ELR (cell line): Measurements from ENCODE around the gene ENTPD5.
"Not testable (repeated sequence)": the region's sequence is repeated elsewhere in the genome, so short reads cannot be mapped to it uniquely, and the experiment has no call there.

Experiments
- DNase-seq: peaks from one replicate; pipeline ENCODE4 v3.0.0-alpha.2; 2015; ENCODE audit warnings: low read depth

ENTPD5 gene

GRCh38 chr14:74018586-74019407 is at the start of gene ENTPD5, which contains the start of gene BBOF1:
TSS of gene ENTPD5 (minus strand) at chr14:74019288. CDS start at chr14:73988102, 31,186 bp downstream.
TSS of gene BBOF1 (plus strand) at chr14:74019349. CDS start at chr14:74019479, 130 bp downstream.
- DNase-seq = peak; percentile 91

DNA sequence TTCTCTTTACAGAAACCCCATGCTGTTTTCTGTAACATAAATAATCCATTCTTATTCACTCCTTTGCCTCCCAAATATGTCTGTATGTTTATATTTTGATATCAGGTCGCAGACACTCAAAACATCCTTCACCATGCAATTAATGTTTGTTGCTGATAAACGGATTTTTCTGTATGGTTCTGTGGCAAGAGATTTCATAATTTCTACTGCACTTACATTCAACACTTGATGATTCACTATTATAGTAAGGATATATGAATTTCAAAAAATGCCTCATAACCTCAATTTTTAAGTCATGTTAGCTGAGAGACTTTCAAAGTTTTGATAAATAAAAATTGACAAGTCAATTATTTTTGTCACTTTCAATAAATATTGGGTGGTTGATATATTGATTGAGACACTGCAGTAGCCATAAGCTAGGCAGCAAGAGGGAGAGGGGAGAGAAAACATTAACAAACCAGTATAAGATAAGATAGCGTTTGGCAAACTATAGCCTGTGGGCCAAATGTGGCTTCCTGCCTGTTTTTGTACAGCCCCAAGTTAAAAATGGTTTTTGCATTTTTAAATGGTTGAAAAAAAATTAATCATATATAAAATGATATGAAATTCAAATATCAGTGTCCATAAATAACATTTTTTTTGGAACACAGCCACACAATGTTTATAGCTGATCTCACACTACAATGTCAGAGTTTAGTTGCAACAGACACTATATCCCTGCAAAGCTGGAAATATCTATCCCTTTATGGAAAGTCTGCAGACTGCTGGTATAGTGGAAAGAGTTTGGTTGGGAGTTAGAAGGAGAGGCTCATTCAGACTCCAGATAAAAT is 46.9 kb upstream of the ENTPD5 start:
- DNase-seq = peak; percentile 76

DNA sequence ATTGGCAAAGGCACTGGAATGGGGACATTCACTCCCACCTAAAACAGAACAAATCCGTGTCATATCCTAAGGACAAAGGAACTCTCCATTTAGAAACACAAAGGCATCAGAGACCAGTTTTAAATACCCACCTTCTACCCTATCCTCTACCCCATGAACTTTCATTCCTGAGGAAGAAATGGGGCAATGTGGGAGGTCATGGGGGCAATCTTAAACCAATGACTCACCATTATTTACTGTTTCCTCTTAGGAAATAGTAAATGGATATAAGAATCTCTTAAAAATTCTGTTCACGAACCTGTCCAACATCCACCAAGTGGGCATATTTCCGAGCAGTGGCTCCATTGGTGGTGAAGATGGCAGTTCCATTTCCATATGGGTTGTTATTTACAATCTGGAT is 45.8 kb upstream of the ENTPD5 start:
- DNase-seq = peak; percentile 63

DNA sequence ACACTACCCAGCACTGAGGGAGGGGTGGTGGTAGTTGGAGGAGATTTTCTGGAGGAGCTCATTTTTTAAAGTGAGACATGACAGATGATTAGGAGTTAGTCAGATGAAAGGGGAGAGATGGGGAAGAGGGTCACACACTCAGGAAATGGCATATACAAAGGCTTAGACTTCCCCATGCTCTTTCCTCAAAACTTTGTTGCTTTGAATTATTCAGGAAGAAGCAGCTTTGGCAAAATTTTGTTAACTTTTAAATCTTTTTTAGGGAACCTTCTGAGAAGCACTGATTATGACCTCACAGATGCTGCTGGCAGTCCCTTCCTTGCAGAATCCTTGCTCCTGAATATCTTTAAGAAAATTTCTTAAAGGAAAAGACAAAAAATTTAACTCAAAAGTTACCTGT is 45.3 kb upstream of the ENTPD5 start:
- peak; percentile 47 for DNase-seq

- no peak for DNase-seq
Observed at GRCh38 chr14:74062809-74063150, 43.7 kb upstream of the ENTPD5 start.

GRCh38 chr14:74049876-74050495 is 30.9 kb upstream of the ENTPD5 start:
- no peak for DNase-seq

- DNase-seq = peak; percentile 47
Observed at GRCh38 chr14:74048281-74048680, 29.2 kb upstream of the ENTPD5 start.

DNA sequence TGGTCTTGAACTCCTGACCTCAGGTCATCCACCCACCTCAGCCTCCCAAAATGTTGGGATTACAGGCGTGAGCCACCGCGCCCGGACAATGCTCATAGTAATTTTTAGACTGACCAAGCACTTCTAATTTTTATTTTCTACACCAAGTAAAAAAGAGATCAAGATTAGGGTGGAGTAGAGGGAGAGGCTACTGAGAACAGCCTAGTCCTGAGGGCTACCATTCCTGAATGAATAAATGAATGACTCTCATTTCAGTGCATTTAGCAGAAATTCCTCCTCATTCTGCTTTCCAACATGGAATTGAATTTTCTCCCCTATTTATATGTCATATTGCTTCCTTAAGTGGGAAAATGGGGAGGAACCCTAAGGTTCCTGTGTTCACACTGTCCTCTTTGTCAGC is 26.4 kb upstream of the ENTPD5 start:
- no peak for DNase-seq

- DNase-seq = no peak
Observed at GRCh38 chr14:74042296-74042695, 23.2 kb upstream of the ENTPD5 start.

DNA sequence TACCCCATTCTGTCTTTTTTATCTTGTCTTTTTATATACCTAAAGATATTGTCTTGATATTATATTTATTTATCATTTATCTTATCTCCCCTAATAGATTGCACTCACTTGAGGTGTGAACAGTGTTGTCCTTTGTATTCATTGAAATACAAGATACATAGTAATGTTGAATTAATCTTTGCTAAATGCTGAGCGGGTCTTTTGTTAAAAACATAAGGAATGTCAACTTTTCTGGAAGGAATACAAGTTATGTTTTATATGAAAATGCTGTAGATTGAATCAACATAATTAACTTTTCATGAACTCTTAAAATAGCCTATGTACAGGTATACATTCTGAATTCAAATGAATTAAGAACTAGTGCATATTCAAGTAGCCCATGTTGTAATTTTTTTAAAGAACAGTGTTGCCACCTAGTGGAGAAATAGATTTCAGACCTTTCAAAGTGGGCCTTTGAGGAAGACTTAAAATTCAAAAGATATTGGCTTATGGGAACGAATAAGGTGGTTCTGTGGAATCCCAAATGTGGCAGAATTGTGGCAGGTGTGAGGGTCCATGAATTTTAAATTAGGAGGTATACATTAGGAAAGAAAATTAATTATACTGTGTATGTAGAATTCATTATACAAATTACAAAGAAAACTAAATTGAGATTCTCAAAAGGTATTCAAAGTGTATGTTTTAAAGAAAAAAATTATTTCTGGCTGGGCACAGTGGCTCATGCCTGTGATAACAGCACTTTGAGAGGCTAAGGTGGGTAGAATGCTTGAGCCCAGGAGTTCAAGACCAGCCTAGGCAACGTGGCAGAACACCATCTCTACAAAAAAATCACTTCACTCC is 19.2 kb upstream of the ENTPD5 start:
- DNase-seq = peak; percentile 68

- peak; percentile 73 for DNase-seq
Observed at GRCh38 chr14:74035556-74035955, 16.5 kb upstream of the ENTPD5 start.

DNA sequence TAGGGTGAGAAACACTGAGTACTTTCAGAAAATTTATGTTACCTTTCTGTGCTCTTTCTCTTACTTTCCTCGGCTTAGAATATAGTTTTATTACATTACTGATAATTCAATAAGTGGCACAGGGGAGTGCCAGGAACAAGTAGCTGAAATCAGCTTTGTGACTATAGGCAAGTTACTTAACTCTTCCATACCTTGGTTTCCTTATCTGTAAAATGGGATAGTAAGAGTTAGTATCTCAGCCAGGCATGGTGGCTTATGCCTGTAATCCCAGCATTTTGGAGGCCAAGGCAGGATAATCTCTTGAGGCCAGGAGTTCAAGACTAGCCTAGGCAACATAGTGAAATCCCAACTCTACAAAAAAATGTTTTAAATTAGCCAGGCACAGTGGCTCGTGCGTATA is 15.5 kb upstream of the ENTPD5 start:
- no peak for DNase-seq

DNA sequence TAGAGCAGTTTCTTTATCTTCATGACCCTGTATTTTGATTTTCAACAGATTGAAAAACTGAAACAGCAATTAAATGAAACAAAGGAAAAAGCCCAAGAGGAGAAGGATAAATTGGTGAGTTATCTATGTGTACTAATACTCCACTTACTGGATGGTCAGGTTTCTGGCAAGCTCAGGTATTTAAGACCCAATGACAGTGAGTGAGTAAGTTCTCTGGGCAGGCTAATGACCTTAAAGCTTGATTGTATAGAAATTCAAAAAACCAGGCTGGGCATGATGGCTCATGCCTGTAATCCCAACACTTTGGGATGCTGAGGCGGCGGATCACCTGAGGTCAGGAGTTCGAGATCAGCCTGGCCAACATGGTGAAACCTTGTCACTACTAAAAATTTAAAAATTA is 10.0 kb upstream of the ENTPD5 start:
- no peak for DNase-seq

DNA sequence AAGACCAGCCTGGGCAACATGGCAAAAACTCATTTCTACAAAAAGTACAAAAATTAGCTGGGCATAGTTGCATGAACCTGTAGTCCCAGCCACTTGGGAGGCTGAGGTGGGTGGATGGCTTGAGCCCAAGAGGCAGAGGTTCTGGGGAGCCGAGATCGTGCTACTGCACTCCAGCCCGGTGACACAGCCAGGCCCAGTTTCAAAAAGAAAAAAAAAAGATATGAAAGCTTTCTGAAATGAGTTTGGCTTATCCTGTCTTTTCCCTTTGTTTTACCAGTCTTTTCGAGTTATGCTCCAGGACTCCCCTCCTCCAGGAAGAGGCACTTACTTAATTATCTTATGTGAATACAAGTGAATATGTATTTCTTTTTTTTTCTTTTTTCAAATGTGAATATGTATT is 3.3 kb upstream of the ENTPD5 start:
- DNase-seq = no peak

DNA sequence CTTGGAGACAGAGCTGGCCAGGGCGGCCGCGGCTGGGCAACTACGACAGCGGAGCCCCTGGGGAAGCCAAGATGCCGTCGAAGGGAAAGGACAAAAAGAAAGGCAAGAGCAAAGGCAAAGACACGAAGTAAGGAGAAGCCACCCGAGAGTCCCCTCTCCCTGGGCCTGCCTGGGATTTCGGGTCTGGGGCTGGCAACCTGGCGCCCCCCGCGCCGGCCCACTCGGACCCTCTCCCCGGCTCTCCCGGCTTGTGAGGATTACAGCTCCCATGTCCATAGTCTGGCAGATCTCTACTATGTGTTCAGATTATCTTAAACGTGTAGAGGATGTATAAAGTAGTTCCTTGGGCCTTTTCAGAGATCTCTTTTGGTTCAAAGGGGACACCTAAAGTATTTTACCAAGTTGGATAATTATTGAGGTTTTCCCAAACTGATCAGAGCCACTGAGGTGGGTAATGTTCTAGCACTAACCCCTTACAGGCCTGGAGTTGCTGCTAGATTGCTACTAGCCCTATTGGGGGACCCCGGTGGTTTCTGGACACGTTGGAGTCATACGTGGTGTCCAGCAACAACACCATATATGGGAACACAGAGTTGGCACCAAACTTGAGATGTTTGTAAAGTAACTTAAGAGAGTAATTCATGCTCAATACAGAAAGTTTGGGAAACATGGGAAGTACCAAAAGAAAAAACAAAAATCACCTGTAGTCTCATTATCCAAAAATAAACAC is 485 bp upstream of the ENTPD5 start:
- DNase-seq = peak; percentile 49

DNA sequence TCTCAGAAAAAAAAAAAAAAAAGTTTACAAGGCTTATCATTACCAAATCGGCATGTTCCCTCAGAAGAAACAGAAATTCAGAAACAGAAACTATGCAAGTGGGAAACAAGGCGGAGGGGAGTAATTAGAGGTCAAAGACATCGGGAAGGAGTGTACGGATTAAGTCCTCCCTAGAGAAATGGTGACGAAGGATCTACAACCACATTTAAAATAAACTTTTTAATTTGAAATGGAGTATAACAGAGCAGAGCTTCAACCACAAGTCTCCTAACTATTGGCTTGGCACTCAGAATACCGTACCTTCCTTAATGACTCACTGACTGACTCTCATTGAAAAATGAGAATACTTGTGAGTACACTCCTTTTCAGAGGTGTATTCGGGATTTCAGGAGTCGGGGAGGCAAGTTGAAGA is 908 bp downstream of the ENTPD5 start:
- peak; percentile 80 for DNase-seq

DNA sequence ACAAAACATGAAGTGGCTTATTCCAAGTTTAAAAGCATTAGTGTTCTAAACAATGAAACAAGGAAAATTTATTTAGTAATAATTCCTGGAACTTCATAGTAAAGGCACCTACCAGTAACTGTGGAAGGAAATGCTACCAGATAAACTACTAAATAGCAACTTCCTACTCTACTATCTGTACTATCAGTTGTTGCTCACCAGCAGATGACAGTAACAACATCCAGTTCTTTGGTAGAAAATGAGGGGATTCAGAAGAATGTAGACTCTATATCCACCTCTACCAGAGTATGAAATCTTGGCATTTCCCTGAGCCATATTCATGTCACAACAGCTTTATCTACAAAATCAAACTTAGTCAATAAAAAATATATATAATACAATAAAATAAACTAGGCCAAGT is 3.1 kb downstream of the ENTPD5 start:
- DNase-seq = no peak

- no peak for DNase-seq
Observed at GRCh38 chr14:74015176-74015575, 3.9 kb downstream of the ENTPD5 start.

DNA sequence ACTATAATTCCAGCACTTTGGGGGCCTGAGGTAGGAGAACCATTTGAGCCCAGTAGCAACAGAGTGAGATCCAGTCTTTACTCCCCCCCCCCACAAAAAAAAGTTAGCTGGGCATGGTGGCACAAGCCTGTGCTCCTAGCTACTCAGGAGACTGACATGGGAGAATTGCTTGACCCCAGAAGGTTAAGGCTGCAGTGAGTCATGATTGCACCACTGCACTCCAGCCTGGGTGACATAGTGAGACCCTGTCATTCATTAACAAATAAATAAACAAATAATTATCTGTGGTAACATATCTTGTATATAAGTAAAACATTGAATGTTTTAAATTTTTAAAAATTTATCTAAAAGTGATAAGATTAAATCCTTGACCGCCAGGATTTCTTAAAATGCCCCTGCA is 4.8 kb downstream of the ENTPD5 start:
- peak; percentile 24 for DNase-seq

DNA sequence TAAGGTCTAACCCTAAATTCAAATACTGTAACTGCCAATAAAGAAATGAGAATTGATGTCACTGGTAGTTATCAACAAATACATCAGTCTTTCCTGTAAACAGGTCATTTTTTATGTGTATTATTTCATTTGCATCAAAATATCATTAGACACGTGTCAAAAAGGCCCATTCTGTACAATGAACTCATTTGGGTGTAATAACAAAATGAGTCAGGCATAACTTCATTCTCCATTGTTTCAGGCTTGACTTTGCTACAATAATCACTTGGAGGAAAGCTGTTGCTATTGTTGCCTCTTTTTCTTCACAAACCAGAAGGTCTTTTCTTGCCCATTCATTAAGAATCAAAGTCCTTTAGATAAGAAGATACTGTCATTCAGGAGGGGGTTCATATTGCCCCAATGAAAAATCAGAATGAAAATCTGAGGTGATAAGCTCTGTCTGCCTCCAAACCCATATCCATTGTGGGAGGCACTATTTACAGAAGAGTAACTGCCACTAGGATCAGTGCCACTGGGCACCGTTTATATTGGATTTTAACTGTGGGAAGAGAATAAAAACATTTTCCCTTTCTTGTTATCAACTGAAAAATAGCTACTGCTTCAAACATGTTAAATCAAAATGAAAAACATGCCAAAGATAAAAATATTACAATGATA is 10.1 kb downstream of the ENTPD5 start:
- DNase-seq = no peak

- not testable (repeated sequence) for DNase-seq
Observed at GRCh38 chr14:74005664-74006063, 13.4 kb downstream of the ENTPD5 start.
